ENCODE measurements around the gene ZNF831.

DNA sequence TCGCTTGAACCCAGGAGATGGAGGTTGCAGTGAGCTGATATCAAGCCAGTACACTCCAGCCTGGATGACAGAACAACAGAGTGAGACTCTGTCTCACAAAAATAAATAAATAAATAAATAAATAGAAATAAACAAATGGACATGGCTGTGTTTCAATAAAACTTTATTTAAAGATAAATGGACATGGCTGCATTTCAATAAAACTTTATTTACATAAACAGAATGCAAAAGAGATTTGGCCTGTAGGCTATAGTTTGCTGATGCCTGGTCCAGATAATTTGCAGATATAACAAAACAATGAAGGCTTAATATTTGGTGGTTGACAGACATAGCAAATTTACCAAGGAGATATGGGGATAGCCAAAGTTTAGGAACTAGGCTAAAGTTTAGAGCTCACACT lies 66.8 kb downstream of the ZNF831 start:
- TF ChIP-seq, protein P1, sequence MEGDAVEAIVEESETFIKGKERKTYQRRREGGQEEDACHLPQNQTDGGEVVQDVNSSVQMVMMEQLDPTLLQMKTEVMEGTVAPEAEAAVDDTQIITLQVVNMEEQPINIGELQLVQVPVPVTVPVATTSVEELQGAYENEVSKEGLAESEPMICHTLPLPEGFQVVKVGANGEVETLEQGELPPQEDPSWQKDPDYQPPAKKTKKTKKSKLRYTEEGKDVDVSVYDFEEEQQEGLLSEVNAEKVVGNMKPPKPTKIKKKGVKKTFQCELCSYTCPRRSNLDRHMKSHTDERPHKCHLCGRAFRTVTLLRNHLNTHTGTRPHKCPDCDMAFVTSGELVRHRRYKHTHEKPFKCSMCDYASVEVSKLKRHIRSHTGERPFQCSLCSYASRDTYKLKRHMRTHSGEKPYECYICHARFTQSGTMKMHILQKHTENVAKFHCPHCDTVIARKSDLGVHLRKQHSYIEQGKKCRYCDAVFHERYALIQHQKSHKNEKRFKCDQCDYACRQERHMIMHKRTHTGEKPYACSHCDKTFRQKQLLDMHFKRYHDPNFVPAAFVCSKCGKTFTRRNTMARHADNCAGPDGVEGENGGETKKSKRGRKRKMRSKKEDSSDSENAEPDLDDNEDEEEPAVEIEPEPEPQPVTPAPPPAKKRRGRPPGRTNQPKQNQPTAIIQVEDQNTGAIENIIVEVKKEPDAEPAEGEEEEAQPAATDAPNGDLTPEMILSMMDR (IDR thresholded peaks at IDR 0.05; ENCODE audit: low read depth, low read length, poor library complexity, severe bottlenecking): no peak
- TF ChIP-seq EZH2phosphoT487 (IDR thresholded peaks at IDR 0.05; ENCODE audit: borderline replicate concordance, low read length): no peak
